Ammon's horn (tissue), 1 donor: Measurements from ENCODE around the gene CDK6.

ENCODE experiments used
- DNase-seq: peaks from one replicate; pipeline ENCODE4 v3.0.0-alpha.2; 2016; ENCODE audit warnings: low spot score

CDK6 gene

DNA sequence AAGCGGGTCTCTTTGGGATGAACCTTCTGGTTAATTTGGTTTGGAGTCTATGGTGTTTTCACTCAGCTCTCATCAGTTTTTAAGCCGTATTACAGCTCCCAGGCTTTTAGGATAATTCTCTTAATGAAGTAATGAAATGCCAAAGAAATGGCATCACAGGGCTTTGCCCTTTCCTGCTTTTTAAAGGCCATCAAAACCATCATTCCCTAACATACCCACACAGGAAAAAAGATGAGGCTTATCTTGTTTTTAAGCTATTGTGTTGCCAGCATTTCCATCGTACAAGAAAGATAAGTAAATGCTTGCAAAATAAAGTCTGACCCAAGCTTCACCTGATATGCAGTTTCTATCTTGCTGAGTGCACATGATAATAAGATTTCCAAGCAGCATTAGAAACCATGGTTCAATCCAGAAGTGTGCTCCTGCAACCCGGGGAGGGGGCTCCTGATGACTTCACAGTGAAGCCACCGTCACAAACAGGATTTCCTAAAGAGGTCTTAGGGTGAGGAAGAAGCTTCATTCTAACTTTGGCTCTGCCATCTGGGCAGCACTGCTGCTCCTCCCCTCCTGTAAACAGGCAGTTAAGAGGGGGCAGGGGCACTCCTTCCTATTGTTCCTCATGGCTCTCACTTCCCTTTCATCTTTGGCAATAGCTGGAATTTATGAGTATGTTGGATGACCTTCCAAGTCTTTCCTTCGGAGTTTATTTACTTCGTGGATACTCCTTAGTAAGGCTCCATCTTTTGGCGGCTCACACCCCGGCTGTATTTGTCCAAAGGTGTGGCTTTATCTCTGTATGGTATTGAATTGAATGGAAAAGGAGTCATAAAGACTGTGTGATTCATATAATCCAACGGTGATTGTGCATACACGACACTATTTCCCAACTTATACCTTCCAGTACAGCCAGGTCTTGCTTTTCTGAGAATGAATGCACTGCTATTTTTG lies 191.0 kb downstream of the CDK6 start:
- DNase-seq = peak; percentile 48

- DNase-seq = peak; percentile 23
Measured at GRCh38 chr7:92644406-92645113, 191.8 kb downstream of the CDK6 start.

- no peak for DNase-seq
Measured at GRCh38 chr7:92643821-92644220, 192.6 kb downstream of the CDK6 start.

DNA sequence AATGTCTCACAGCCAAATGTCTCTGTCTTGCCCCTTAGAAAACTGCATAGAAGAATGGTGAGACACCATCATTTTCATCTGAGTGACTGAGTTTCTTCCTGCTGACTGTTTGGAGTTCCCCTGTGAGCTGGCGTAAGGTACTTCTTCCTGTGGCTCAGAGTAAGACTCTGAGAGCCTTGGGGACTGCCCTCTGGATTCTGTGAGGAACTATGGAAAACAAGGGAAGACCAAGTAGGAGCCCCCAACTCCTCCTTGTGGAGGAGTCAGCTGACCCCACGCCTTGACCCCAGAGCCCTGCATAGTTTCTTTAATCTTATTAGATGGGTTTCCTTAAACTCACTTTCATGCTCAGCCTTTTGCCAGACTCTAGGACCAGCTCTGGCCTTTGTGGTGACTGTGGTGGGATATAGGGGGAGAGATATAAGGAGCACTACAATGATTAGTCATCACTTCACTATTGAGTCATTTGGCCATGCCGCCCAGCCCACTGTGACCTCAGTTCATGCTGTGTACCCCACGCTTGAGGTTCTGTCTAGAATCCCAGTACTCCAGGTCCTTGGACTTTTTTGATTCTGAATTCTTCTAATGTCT lies 194.4 kb downstream of the CDK6 start:
- no peak for DNase-seq

GRCh38 chr7:92639966-92640365 lies 196.4 kb downstream of the CDK6 start:
- no peak for DNase-seq

DNA sequence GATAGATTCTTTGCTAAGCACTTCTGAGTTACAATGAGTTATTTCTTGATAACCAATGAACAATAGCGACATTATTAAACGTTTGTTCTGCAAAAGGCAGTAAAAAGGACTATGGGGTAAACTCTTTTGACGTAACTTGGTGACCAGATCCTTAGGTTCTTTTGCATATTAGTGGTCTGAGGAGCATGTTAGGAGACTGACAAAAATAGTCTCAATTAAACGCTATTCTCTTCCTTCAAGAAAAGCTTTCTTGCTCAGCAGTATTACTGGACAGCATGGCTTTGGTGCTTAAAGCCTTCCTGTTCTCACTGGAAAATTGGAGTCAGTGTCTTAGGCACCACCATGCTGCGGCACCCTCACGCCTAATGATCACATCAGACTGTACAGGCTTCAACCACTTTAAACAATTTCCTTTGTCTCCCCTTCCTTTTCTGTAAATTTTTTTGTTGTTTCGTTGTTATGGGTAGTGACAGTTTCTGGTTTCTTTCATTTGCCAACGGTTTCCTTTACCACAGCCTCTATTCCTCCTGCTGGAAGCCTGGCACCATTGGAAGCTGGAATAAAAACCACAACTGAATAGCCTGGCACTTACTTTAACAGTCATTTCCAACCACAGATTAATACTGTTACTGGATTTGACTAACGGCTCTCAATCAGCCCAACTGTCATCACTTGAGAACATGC lies 197.0 kb downstream of the CDK6 start:
- DNase-seq = no peak

DNA sequence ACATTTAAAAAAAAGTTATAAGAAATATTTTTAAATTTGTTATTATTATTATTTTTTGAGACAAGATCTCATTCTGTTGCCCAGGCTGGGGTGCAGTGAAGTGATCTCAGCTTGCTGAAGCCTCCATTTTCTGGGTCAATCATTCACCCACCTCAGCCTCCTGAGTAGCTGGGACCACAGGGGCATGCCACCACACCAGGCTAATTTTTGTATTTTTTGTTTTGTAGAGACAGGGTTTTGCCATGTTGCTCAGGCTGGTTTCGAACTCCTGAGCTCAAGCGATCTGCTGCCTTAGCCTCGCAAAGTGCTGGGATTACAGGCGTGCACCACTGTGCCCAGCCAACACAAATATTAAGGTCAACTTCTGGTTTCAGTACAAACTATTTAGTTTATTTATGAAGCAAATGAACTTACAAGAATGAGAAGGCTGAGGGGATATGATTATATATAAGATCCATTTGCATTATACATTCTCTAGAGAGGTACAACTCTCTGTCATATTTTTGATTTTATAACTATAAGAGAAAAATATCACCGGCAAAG lies 200.3 kb downstream of the CDK6 start:
- no peak for DNase-seq

DNA sequence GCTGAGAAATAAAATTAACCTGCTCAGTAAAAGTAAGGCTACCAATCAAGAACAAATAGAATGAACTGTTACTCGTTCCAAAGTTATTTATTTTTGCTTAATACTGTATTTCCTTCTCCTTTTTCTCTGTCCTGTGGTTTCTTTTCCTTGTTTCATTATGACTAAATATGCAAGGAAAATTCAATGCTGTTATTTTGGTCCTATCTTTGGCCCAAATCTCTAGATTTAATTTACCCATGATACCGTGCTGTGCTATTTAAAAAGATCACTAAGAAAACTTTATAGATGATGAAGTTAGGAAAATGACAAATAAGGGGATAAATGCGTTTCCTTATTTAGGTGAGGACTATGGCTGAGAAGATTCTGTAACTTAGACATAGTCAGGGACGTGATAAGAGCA lies 200.8 kb downstream of the CDK6 start:
- no peak for DNase-seq

DNA sequence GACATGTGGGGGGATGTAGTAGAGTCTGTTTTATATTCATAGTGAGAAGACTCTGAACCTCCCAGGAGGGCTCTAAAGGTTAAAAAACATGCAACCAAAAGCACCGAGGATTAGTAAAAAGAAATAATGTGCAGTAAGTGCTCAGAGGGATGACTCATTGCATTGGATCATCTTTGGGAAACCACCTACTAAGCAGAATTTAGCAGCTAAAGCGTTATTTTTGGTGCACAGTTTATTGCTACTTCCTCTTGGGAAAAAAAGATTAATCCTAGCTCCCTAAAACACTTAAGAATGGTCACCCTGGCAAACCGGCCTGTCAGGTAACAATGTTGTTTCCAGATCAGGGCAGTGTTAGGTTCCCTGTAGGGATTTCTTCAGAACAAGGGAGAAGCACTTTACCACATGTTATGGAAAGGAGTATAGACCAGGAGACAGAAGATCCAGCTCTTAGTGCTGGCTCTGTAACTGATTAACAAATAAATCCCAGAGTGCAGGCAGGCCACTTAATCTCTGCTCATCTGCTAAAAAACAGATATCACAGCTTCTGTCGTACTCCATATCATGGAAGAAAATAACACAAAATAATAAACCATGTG lies 201.4 kb downstream of the CDK6 start:
- DNase-seq = no peak

DNA sequence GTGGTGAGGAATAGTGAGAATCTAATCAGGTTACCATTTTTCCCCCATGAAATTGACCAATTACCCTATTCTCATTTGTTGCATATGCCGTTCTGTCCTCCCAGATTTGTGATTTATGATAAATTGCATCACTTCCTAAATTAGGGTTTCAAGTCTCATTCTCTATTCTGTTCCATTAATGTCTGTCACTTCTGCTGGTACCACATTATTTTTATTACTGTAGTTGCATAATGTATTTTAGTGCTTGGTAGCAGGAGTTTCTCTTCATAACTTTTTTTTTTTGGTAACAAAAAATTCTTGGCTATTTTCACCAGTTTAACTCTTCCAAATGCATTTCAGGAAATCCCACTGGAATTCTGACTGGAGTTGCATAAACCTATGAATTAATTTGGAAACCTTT lies 202.2 kb downstream of the CDK6 start:
- DNase-seq = no peak

DNA sequence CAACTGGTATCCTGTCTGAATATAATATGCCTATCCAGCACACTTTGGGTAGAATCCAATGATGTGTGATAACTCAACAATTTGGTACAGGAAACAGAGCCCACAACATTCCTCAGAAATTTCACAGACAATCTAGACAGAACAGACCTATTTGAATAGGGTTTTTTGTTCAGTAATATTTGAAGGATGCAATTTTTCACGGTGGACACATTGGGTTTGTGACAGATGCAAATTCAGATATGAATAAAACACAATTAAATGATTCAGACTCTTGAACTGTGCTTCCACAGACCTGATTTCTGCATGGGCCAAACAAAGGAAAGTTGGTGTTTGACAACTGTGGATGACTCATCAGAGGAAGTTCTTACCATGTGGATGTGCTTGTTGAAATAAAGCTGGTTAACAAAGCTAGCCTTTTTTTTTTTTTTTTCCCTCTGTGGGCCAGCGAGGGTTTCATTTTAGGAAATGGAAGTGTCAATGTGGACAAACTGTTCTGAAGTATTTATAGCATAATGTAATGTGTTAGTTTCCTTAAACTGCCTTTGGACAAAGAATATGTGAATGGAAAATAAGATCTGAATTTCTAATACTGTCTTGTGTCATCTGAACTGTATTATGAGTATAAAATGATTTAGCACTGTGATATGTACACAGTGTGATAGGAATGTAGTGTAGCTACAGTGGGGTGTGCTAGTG lies 203.0 kb downstream of the CDK6 start:
- DNase-seq = peak; percentile 87

DNA sequence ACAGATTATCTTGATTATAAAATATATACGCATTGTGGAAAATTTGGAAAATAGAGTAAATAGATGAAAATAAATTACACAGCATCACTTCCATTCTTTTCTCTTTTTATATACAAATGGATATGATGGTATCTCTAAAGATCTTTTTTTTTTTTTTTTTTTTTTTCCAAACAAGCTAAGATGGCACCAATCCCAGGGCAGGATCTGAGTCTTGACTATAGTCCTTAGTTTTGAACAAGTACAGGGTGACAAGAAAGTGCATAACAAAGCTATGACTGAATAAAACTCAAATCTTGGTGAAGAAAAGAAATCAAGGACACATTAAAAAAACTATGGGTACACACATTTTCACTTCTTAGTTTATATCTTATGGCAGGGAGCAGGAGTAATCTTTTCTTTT lies 203.6 kb downstream of the CDK6 start:
- no peak for DNase-seq

GRCh38 chr7:92631850-92632487 lies 204.4 kb downstream of the CDK6 start:
- no peak for DNase-seq

GRCh38 chr7:92631067-92631849 lies 205.1 kb downstream of the CDK6 start:
- DNase-seq = no peak

DNA sequence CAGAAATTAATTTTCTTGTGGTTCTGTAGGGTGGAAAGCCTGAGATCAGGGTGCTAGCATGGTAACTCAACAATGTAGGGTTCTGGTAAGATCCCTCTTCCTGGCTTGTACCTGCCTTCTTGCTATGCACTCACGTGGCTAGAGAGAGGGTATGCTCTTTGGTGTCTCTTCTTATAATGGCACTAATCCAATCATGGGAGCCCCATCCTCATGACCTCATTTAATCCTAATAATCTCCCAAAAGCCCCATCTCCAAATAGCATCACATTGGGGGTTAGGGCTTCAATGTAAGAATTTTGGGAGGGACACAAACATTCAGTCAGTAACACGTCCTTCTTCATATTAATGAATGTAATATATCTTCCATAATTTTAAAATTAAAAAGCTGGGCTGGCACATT lies 206.6 kb downstream of the CDK6 start:
- DNase-seq = no peak

GRCh38 chr7:92627956-92628355 lies 208.4 kb downstream of the CDK6 start:
- DNase-seq = no peak

GRCh38 chr7:92626281-92626809 lies 210.0 kb downstream of the CDK6 start:
- DNase-seq = no peak

DNA sequence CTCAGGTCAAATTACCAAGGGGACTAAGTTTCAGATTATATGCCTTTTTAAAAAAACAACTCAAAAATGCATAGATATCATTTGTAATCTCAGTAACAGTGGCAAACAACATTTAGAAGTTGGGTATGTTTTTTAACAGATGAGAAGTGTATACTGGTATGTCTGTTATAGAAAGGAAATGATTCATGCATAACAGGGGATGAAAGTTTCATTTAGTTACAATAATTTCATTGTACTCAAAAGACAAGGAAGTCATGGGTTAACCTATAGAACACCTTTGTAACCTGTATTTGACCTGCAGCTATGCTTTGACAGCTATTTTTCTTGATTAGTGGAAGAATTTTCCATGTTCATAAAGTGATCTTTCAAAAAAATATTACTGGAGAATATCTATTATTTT lies 210.8 kb downstream of the CDK6 start:
- no peak for DNase-seq

DNA sequence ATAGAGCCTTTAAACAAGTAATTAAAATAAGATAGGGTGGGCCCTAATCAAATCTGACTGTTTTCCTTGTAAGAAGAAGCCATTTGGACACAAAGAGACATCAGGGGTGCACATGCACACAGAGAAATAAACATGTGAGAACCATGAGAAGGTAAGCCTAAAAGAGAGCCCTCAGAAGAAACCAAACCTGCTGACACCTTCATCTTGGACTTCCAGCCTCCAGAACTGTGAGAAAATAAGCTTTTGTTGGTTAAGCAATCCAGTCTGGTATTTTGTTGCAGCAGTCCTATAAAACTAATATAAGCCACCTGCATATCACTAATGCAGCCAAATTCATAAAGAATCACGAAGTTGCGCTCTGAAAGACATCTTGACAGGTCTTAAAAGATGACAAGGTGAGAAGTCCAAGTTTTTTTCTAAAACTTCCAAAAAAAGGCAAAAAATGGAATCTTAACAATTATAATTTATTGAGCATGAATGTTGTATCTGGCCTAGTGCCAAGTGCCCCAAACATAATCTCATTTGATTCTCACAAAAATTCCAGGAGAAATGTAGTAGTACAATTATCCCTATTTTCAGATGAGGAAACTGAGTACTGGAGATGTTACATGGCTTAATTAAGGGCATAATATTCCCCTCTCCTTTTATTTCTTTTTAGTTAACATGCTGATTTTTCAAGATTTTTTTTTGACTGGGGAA lies 211.9 kb downstream of the CDK6 start:
- DNase-seq = no peak
